Activated CD4-positive, alpha-beta T cell treated with anti-CD3 and anti-CD28 coated beads, Interleukin-2, amount 10 ng/mL, durations not matched to agents 24 days and 14 days (primary cell): ENCODE measurements around the gene OTOG. TPM values are rescaled to one million over a fixed set of nuclear protein-coding genes. Genes with fewer than 3 reads are reported as not detected.

Experiments
- DNase-seq: peaks from one replicate; pipeline ENCODE4 v3.0.0; 2022
- H3K27ac Mint-ChIP-seq: one replicate; pipeline ENCODE4 v1.8.0; 2022; ENCODE audit warnings: mild to moderate bottlenecking, mixed read lengths
- H3K27me3 Mint-ChIP-seq: one replicate; pipeline ENCODE4 v1.8.0; 2022; ENCODE audit warnings: mixed read lengths
- H3K36me3 Mint-ChIP-seq: one replicate; pipeline ENCODE4 v1.8.0; 2022; ENCODE audit warnings: low read depth, mild to moderate bottlenecking, mixed read lengths
- H3K4me1 Mint-ChIP-seq: one replicate; pipeline ENCODE4 v1.8.0; 2021; ENCODE audit warnings: mixed read lengths
- H3K4me3 Mint-ChIP-seq: one replicate; pipeline ENCODE4 v1.8.0; 2022; ENCODE audit warnings: mild to moderate bottlenecking, moderate library complexity, mixed read lengths
- H3K9me3 Mint-ChIP-seq: one replicate; pipeline ENCODE4 v1.8.0; 2021; ENCODE audit warnings: mixed read lengths
- intact Hi-C: fragments of 100-400 bp; cut with micrococcal nuclease; formaldehyde crosslinking; loops from one replicate; pipeline ENCODE4 v1.15.1; 2023
- total RNA-seq: library from RNA; stranded (reverse); gene quantifications from 2 replicates; pipeline ENCODE4 v1.2.3, GENCODE V29; 2022

OTOG gene
- total RNA-seq, 1 donor from 2014 or later, result not detected

GRCh38 chr11:17643506-17644405 lies 96.7 kb downstream of the OTOG start:
- intact Hi-C loops, result no loop called here
- no peaks in the 10 kb centered on the region for H3K4me1 Mint-ChIP-seq
- H3K9me3 Mint-ChIP-seq, result no peaks in the 10 kb centered on the region
- H3K4me3 Mint-ChIP-seq, result no peak overlapping the region
- peaks cover 2% of the 10 kb centered on the region for H3K27me3 Mint-ChIP-seq
- H3K36me3 Mint-ChIP-seq, result no peaks in the 10 kb centered on the region
- peak; percentile 38 for DNase-seq
- H3K27ac Mint-ChIP-seq, result no peak overlapping the region

- Mint-ChIP-seq H3K36me3 (no peaks in the 10 kb centered on the region), H3K27me3 (peaks cover 7% of the 10 kb centered on the region), H3K27ac (no peak overlapping the region), H3K4me1 (peaks cover 2% of the 10 kb centered on the region), H3K9me3 (no peaks in the 10 kb centered on the region), H3K4me3 (no peak overlapping the region)
- peak; percentile 45 for DNase-seq
- intact Hi-C loops, result no loop called here
Measured at GRCh38 chr11:17645190-17645970, 98.3 kb downstream of the OTOG start.

- Mint-ChIP-seq H3K9me3 (no peaks in the 10 kb centered on the region), H3K4me1 (peaks cover 2% of the 10 kb centered on the region), H3K27me3 (peaks cover 9% of the 10 kb centered on the region), H3K27ac (no peak overlapping the region), H3K36me3 (no peaks in the 10 kb centered on the region), H3K4me3 (no peak overlapping the region)
- DNase-seq, result peak; percentile 31
- intact Hi-C loops, result no loop called here
Measured at GRCh38 chr11:17646451-17647145, 99.5 kb downstream of the OTOG start.

GRCh38 chr11:17648528-17648927 lies 101.5 kb downstream of the OTOG start:
- intact Hi-C loops, result no loop called here
- Mint-ChIP-seq H3K27me3 (peaks cover 9% of the 10 kb centered on the region), H3K9me3 (no peaks in the 10 kb centered on the region), H3K4me1 (peaks cover 2% of the 10 kb centered on the region), H3K27ac (no peak overlapping the region), H3K36me3 (no peaks in the 10 kb centered on the region), H3K4me3 (no peak overlapping the region)
- peak; percentile 31 for DNase-seq

- intact Hi-C loops, result no loop called here
- Mint-ChIP-seq H3K27me3 (peaks cover 11% of the 10 kb centered on the region), H3K9me3 (no peaks in the 10 kb centered on the region), H3K4me3 (no peak overlapping the region), H3K36me3 (no peaks in the 10 kb centered on the region), H3K4me1 (peaks cover 2% of the 10 kb centered on the region), H3K27ac (no peak overlapping the region)
- DNase-seq, result peak; percentile 16
Measured at GRCh38 chr11:17649261-17649660, 102.2 kb downstream of the OTOG start.

- peaks cover 12% of the 10 kb centered on the region for H3K27me3 Mint-ChIP-seq
- peaks cover 2% of the 10 kb centered on the region for H3K4me1 Mint-ChIP-seq
- H3K4me3 Mint-ChIP-seq, result no peak overlapping the region
- DNase-seq, result peak; percentile 26
- H3K27ac Mint-ChIP-seq, result no peak overlapping the region
- no peaks in the 10 kb centered on the region for H3K36me3 Mint-ChIP-seq
- intact Hi-C loops, result no loop called here
- H3K9me3 Mint-ChIP-seq, result no peaks in the 10 kb centered on the region
Measured at GRCh38 chr11:17649696-17650095, 102.6 kb downstream of the OTOG start.

- no peak overlapping the region for H3K4me3 Mint-ChIP-seq
- peaks cover 14% of the 10 kb centered on the region for H3K27me3 Mint-ChIP-seq
- peaks cover 4% of the 10 kb centered on the region for H3K9me3 Mint-ChIP-seq
- intact Hi-C loops, result no loop called here
- peak; percentile 37 for DNase-seq
- H3K27ac Mint-ChIP-seq, result no peak overlapping the region
- peaks cover 2% of the 10 kb centered on the region for H3K4me1 Mint-ChIP-seq
- no peaks in the 10 kb centered on the region for H3K36me3 Mint-ChIP-seq
Measured at GRCh38 chr11:17650127-17650911, 103.3 kb downstream of the OTOG start.

GRCh38 chr11:17651061-17651460 lies 104.0 kb downstream of the OTOG start:
- intact Hi-C loops, result no loop called here
- Mint-ChIP-seq H3K36me3 (no peaks in the 10 kb centered on the region), H3K4me3 (no peak overlapping the region), H3K27ac (no peak overlapping the region), H3K4me1 (peaks cover 2% of the 10 kb centered on the region), H3K27me3 (peaks cover 18% of the 10 kb centered on the region), H3K9me3 (peaks cover 9% of the 10 kb centered on the region)
- DNase-seq, result peak; percentile 21

GRCh38 chr11:17651681-17652080 lies 104.6 kb downstream of the OTOG start:
- Mint-ChIP-seq H3K4me3 (no peak overlapping the region), H3K36me3 (no peaks in the 10 kb centered on the region), H3K27me3 (peaks cover 18% of the 10 kb centered on the region), H3K4me1 (peaks cover 2% of the 10 kb centered on the region), H3K27ac (no peak overlapping the region), H3K9me3 (peaks cover 9% of the 10 kb centered on the region)
- intact Hi-C loops, result no loop called here
- peak; percentile 36 for DNase-seq

GRCh38 chr11:17652556-17652955 lies 105.5 kb downstream of the OTOG start:
- H3K27me3 Mint-ChIP-seq, result peaks cover 18% of the 10 kb centered on the region
- H3K27ac Mint-ChIP-seq, result no peak overlapping the region
- peaks cover 9% of the 10 kb centered on the region for H3K9me3 Mint-ChIP-seq
- H3K4me3 Mint-ChIP-seq, result no peak overlapping the region
- H3K36me3 Mint-ChIP-seq, result no peaks in the 10 kb centered on the region
- H3K4me1 Mint-ChIP-seq, result peaks cover 2% of the 10 kb centered on the region
- peak; percentile 28 for DNase-seq
- intact Hi-C loops, result no loop called here

GRCh38 chr11:17653611-17654010 lies 106.6 kb downstream of the OTOG start:
- Mint-ChIP-seq H3K4me3 (no peak overlapping the region), H3K9me3 (peaks cover 9% of the 10 kb centered on the region), H3K36me3 (no peaks in the 10 kb centered on the region), H3K27ac (no peak overlapping the region), H3K4me1 (peaks cover 2% of the 10 kb centered on the region), H3K27me3 (peaks cover 21% of the 10 kb centered on the region)
- intact Hi-C loops, result no loop called here
- DNase-seq, result peak; percentile 25

GRCh38 chr11:17655682-17656081 lies 108.6 kb downstream of the OTOG start:
- intact Hi-C loops, result no loop called here
- H3K9me3 Mint-ChIP-seq, result peaks cover 9% of the 10 kb centered on the region

GRCh38 chr11:17658211-17658610 lies 111.2 kb downstream of the OTOG start:
- H3K36me3 Mint-ChIP-seq, result no peaks in the 10 kb centered on the region
- peaks cover 32% of the 10 kb centered on the region for H3K27me3 Mint-ChIP-seq
- H3K9me3 Mint-ChIP-seq, result peaks cover 9% of the 10 kb centered on the region
- DNase-seq, result no peak
- intact Hi-C loops, result no loop called here
- H3K4me3 Mint-ChIP-seq, result no peak overlapping the region
- H3K4me1 Mint-ChIP-seq, result no peaks in the 10 kb centered on the region
- H3K27ac Mint-ChIP-seq, result no peak overlapping the region

More at GRCh38 chr11:17655682-17656081, 108.6 kb downstream of the OTOG start:
- DNase-seq, result no peak
- no peak overlapping the region for H3K4me3 Mint-ChIP-seq
- no peak overlapping the region for H3K27ac Mint-ChIP-seq
- no peaks in the 10 kb centered on the region for H3K4me1 Mint-ChIP-seq
- no peaks in the 10 kb centered on the region for H3K36me3 Mint-ChIP-seq
- peaks cover 23% of the 10 kb centered on the region for H3K27me3 Mint-ChIP-seq
